Esophagus muscularis mucosa (tissue), 4 donors: ENCODE measurements around the gene REPS1.

Experiments used
- EP300 ChIP-seq: sonication (generic); formaldehyde crosslinking; IDR thresholded peaks from one replicate; pipeline ENCODE4 v1.6.1; 2017; ENCODE audit warnings: antibody characterized with exemption
- POLR2A ChIP-seq: fragments of 450-650 bp; IDR thresholded peaks from one replicate; pipeline ENCODE4 v1.6.1; 2017; ENCODE audit warnings: antibody characterized with exemption, moderate library complexity, mild to moderate bottlenecking, low read depth
- POLR2AphosphoS5 ChIP-seq, 2 donors: sonication (generic); formaldehyde crosslinking; IDR thresholded peaks; one replicate each; pipeline ENCODE4 v1.6.1; 2017; ENCODE audit warnings: antibody characterized with exemption in 2 of 2
- TF ChIP-seq, protein P1 (sequence below), 3 experiments: fragments of 200-600 bp in 2 of 3; fragments of 450-650 bp in 1 of 3; sonication (generic) in 2 of 3; IDR thresholded peaks; one replicate each; pipeline ENCODE4 v1.5.1; 2017 to 2019; ENCODE audit warnings: antibody characterized with exemption in 3 of 3, mild to moderate bottlenecking in 2 of 3, moderate library complexity in 1 of 3

DNA sequence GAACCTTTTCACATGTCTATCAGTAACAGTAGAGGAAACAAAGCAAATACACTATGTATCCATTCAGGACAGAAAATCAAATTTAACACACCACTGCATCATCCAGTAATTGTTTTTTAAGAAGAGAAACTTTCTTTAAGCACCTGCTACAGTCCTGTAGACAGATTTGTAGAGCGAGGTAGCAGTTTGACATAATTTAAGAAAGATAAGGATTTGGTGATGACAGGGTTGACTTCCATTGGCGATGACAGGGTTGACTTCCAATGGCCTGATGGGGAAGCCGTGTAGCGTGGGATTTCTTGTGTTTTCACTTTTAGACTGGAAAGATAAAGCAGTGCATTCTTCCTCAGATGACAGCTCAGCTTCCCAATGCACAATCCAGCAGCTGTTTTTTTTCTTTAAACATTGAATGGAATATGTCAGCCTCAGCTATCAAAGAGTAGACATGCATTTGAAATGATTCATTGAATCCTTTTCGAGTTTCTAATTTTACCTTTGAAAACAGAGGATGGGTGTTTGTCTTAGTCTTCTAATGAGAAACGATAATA is 123.6 kb downstream of the REPS1 start:
- TF ChIP-seq, protein P1, sequence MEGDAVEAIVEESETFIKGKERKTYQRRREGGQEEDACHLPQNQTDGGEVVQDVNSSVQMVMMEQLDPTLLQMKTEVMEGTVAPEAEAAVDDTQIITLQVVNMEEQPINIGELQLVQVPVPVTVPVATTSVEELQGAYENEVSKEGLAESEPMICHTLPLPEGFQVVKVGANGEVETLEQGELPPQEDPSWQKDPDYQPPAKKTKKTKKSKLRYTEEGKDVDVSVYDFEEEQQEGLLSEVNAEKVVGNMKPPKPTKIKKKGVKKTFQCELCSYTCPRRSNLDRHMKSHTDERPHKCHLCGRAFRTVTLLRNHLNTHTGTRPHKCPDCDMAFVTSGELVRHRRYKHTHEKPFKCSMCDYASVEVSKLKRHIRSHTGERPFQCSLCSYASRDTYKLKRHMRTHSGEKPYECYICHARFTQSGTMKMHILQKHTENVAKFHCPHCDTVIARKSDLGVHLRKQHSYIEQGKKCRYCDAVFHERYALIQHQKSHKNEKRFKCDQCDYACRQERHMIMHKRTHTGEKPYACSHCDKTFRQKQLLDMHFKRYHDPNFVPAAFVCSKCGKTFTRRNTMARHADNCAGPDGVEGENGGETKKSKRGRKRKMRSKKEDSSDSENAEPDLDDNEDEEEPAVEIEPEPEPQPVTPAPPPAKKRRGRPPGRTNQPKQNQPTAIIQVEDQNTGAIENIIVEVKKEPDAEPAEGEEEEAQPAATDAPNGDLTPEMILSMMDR (IDR thresholded peaks at IDR 0.05) = no peak
- TF ChIP-seq POLR2A (no peak), EP300 (no peak), POLR2AphosphoS5 (IDR thresholded peaks at IDR 0.05) (no peak)
